Caco-2 (cell line): ENCODE data around the gene MCU. TPM values are rescaled to one million over a fixed set of nuclear protein-coding genes. Genes with fewer than 3 reads are reported as not detected.

ENCODE experiments used
- BruUV-seq: library from RNA; stranded (reverse); fragments of 400-500 nt; replicated peaks from 2 replicates; lab custom pipeline; 2021; lab: Mats Ljungman, UMichigan
- CTCF ChIA-PET: fragments of 300-600 bp; sonication (Branson Sonifier 250); formaldehyde crosslinking; loops from one replicate; lab custom pipeline; 2022; ENCODE audit warnings: antibody characterized with exemption; lab: Charles Lee
- POLR2A ChIA-PET: fragments of 300-600 bp; sonication (Branson Sonifier 250); formaldehyde crosslinking; loops from one replicate; lab custom pipeline; 2022; ENCODE audit warnings: antibody characterized with exemption; lab: Charles Lee
- DNase-seq, 2 experiments: peaks; one replicate each; pipeline versions ENCODE4 v3.0.0 to v3.0.0-alpha.2; 2020 to 2022
- H3K27me3 ChIP-seq: replicated peaks from 2 replicates; pipeline ENCODE4 v1.6.0; 2011; ENCODE audit warnings: low read length; ENCODE audit not compliant: control insufficient read depth, insufficient read depth
- H3K36me3 ChIP-seq: 2 replicates; pipeline ENCODE4 v1.5.1; 2011; ENCODE audit warnings: low read length; ENCODE audit not compliant: control insufficient read depth, insufficient read depth
- H3K4me1 ChIP-seq: fragments of 250-450 bp; sonication (Bioruptor Pico); 2 replicates; pipeline ENCODE4 v1.5.1; 2020; ENCODE audit warnings: mild to moderate bottlenecking
- H3K4me3 ChIP-seq: 2 replicates; pipeline ENCODE4 v1.5.1; 2011; ENCODE audit warnings: low read depth, mild to moderate bottlenecking, control low read depth, low read length
- H3K9me3 ChIP-seq: fragments of 250-450 bp; sonication (Bioruptor Pico); 2 replicates; pipeline ENCODE4 v1.5.1; 2020; ENCODE audit warnings: mild to moderate bottlenecking, moderate library complexity
- H3K27ac Mint-ChIP-seq: one replicate; pipeline ENCODE4 v1.8.0; 2022; ENCODE audit warnings: mixed read lengths; ENCODE audit not compliant: unreplicated experiment
- H3K27me3 Mint-ChIP-seq: one replicate; pipeline ENCODE4 v1.8.0; 2022; ENCODE audit warnings: mixed read lengths; ENCODE audit not compliant: insufficient read depth, unreplicated experiment
- H3K36me3 Mint-ChIP-seq: one replicate; pipeline ENCODE4 v1.8.0; 2022; ENCODE audit warnings: mild to moderate bottlenecking, mixed read lengths; ENCODE audit not compliant: insufficient read depth, unreplicated experiment
- H3K4me1 Mint-ChIP-seq: one replicate; pipeline ENCODE4 v1.8.0; 2022; ENCODE audit warnings: low read depth, mixed read lengths; ENCODE audit not compliant: unreplicated experiment
- H3K4me3 Mint-ChIP-seq: one replicate; pipeline ENCODE4 v1.8.0; 2022; ENCODE audit warnings: mild to moderate bottlenecking, moderate library complexity, mixed read lengths; ENCODE audit not compliant: unreplicated experiment
- H3K9me3 Mint-ChIP-seq: one replicate; pipeline ENCODE4 v1.8.0; 2022; ENCODE audit warnings: mixed read lengths; ENCODE audit not compliant: unreplicated experiment
- CTCF ChIP-seq, 2 experiments: fragments of 200-600 bp in 1 of 2; IDR thresholded peaks; 1 replicate in 1 of 2; 2 replicates in 1 of 2; pipeline versions ENCODE4 v1.5.1 to v1.8.0; 2011 to 2022; ENCODE audit warnings: antibody characterized with exemption in 1 of 2, control low read depth in 1 of 2, inconsistent platforms in 1 of 2, low read depth in 1 of 2, low read length in 1 of 2, mild to moderate bottlenecking in 1 of 2, moderate library complexity in 1 of 2; ENCODE audit not compliant: insufficient read depth in 1 of 2, severe bottlenecking in 1 of 2, unreplicated experiment in 1 of 2
- intact Hi-C: fragments of 100-400 bp; cut with micrococcal nuclease; formaldehyde crosslinking; loops from one replicate; pipeline ENCODE4 v1.10.0; 2022; ENCODE audit not compliant: unreplicated experiment
- total RNA-seq: library from RNA; stranded (reverse); gene quantifications from 2 replicates; pipeline ENCODE4 v1.2.3, GENCODE V29; 2022

MCU gene
- total RNA-seq, 1 experiment from 2014 or later = 62.5 TPM

- CTCF ChIA-PET = interaction anchor here (0.6 kb wide), 1 partner anchor 266 kb away, joined by 3 read pairs; the partner anchor contains the start of gene P4HA1
- Histone ChIP-seq H3K4me3 (no peak overlapping the region), H3K9me3 (no peaks in the 10 kb centered on the region), H3K27me3 (no peaks in the 10 kb centered on the region), H3K36me3 (no peaks in the 10 kb centered on the region), H3K4me1 (no peaks in the 10 kb centered on the region)
- BruUV-seq = no TSS peak
- no peaks in the 10 kb centered on the region for H3K9me3 Mint-ChIP-seq
- peaks cover 13% of the 10 kb centered on the region for H3K4me1 Mint-ChIP-seq
- POLR2A ChIA-PET = no interaction called here
- no peak overlapping the region for H3K27ac Mint-ChIP-seq
- DNase-seq = no peak
- intact Hi-C loops = loop anchor here (5.0 kb wide), 1 partner anchor 273 kb away; no protein-coding TSS in a partner anchor
- H3K27me3 Mint-ChIP-seq = no peaks in the 10 kb centered on the region
- TF ChIP-seq CTCF (IDR thresholded peaks at IDR 0.05; ENCODE audit: insufficient read depth in 1 of 2, low read depth in 1 of 2, low read length in 1 of 2, severe bottlenecking in 1 of 2, unreplicated experiment in 1 of 2) = no peak
- no peak overlapping the region for H3K4me3 Mint-ChIP-seq
- no peaks in the 10 kb centered on the region for H3K36me3 Mint-ChIP-seq
Observed at GRCh38 chr10:72830625-72831024, 138.7 kb downstream of the MCU start.

- no peaks in the 10 kb centered on the region for H3K9me3 ChIP-seq
- H3K36me3 ChIP-seq = no peaks in the 10 kb centered on the region
- ChIA-PET CTCF (interaction anchor here (1.2 to 1.4 kb wide), 2 partner anchors 140 to 467 kb away, joined by 3 to 5 read pairs; partner anchors contain the start of gene MCU), POLR2A (no interaction called here)
- Mint-ChIP-seq H3K4me3 (no peak overlapping the region), H3K27ac (no peak overlapping the region), H3K9me3 (no peaks in the 10 kb centered on the region), H3K27me3 (no peaks in the 10 kb centered on the region), H3K36me3 (no peaks in the 10 kb centered on the region), H3K4me1 (peaks cover 13% of the 10 kb centered on the region)
- no peak for TF ChIP-seq CTCF (IDR thresholded peaks at IDR 0.05; ENCODE audit: insufficient read depth in 1 of 2, low read depth in 1 of 2, low read length in 1 of 2, severe bottlenecking in 1 of 2, unreplicated experiment in 1 of 2)
- H3K27me3 ChIP-seq = no peaks in the 10 kb centered on the region
- DNase-seq = no peak
- intact Hi-C loops = loop anchor here (5.0 kb wide), 1 partner anchor 275 kb away; no protein-coding TSS in a partner anchor
- no peaks in the 10 kb centered on the region for H3K4me1 ChIP-seq
- no TSS peak for BruUV-seq
- no peak overlapping the region for H3K4me3 ChIP-seq
Observed at GRCh38 chr10:72831696-72832409, 139.9 kb downstream of the MCU start.

GRCh38 chr10:72832701-72833100 lies 140.8 kb downstream of the MCU start:
- POLR2A ChIA-PET = no interaction called here
- no TSS peak for BruUV-seq
- no peak for DNase-seq
- intact Hi-C loops = loop anchor here (5.0 kb wide), 1 partner anchor 275 kb away; no protein-coding TSS in a partner anchor
- Mint-ChIP-seq H3K27me3 (no peaks in the 10 kb centered on the region), H3K4me3 (no peak overlapping the region), H3K9me3 (no peaks in the 10 kb centered on the region), H3K4me1 (peaks cover 13% of the 10 kb centered on the region), H3K36me3 (peaks cover 4% of the 10 kb centered on the region), H3K27ac (no peak overlapping the region)
- H3K4me1 ChIP-seq = no peaks in the 10 kb centered on the region
- CTCF ChIA-PET = interaction anchor here (0.7 to 1.4 kb wide), 5 partner anchors 138 to 488 kb away, joined by 3 to 5 read pairs (median 3); partner anchors contain the start of gene MCU
- no peaks in the 10 kb centered on the region for H3K36me3 ChIP-seq
- H3K27me3 ChIP-seq = no peaks in the 10 kb centered on the region
- no peak overlapping the region for H3K4me3 ChIP-seq
- no peak for TF ChIP-seq CTCF (IDR thresholded peaks at IDR 0.05; ENCODE audit: insufficient read depth in 1 of 2, low read depth in 1 of 2, low read length in 1 of 2, severe bottlenecking in 1 of 2, unreplicated experiment in 1 of 2)
- no peaks in the 10 kb centered on the region for H3K9me3 ChIP-seq
